Measurements from ENCODE around the gene GMPR2. TPM values are rescaled to one million over a fixed set of nuclear protein-coding genes. Genes with fewer than 3 reads are reported as not detected.
A peak's percentile ranks its signal among the peaks of the same experiment; 100 is the strongest.

The GMPR2 gene
- total and polyA plus RNA-seq, 2 of the 13 experiments (the other 11 are each of a cell fraction or from before 2014, with no cell fraction given) = 210 to 273 TPM

GRCh38 chr14:24196071-24197055 is 36.4 kb upstream of the GMPR2 start (continued):
- TF ChIP-seq MLXIP (CRISPR knock-in tag; IDR thresholded peaks at IDR 0.05; ENCODE audit: borderline replicate concordance) (peak; percentile 73; the same call in 1 of the 2 replicates), HNRNPLL (IDR thresholded peaks at IDR 0.05; ENCODE audit: low read depth, low read length, poor library complexity, severe bottlenecking) (no peak), ZNF878 (CRISPR knock-in tag; IDR thresholded peaks at IDR 0.05) (no peak), ZNF605 (CRISPR knock-in tag; IDR thresholded peaks at IDR 0.05) (0 out of 2 replicates have a peak, but pooled peaks have one; percentile 24), NKX3-1 (CRISPR knock-in tag; IDR thresholded peaks at IDR 0.05) (peak; percentile 77; the same call in 1 of the 2 replicates), ZNF34 (CRISPR knock-in tag; IDR thresholded peaks at IDR 0.05; ENCODE audit: borderline replicate concordance) (no peak), BRF2 (CRISPR knock-in tag; IDR thresholded peaks at IDR 0.05) (no peak), ADNP (CRISPR knock-in tag; IDR thresholded peaks at IDR 0.05) (peak; percentile 78), ARNTL (CRISPR knock-in tag; IDR thresholded peaks at IDR 0.05) (peak; percentile 34; the same call in 1 of the 2 replicates), ZNF18 (CRISPR knock-in tag; IDR thresholded peaks at IDR 0.05; ENCODE audit: insufficient replicate concordance) (no peak), HBP1 (CRISPR knock-in tag; IDR thresholded peaks at IDR 0.05; ENCODE audit: low read depth) (peak; percentile 76), SOX13 (IDR thresholded peaks at IDR 0.05) (no peak), SOX13 (CRISPR knock-in tag; conservative IDR thresholded peaks at IDR 0.05 in 1 of 2, IDR thresholded peaks at IDR 0.05 in 1 of 2) (0 out of 4 replicates have a peak, but pooled peaks of 1 of the 2 experiments have one; percentile 60), FOXJ3 (CRISPR knock-in tag; IDR thresholded peaks at IDR 0.05; ENCODE audit: borderline replicate concordance) (peak; percentile 13; the same call in 1 of the 2 replicates), KLF6 (CRISPR knock-in tag; IDR thresholded peaks at IDR 0.05) (no peak), SALL1 (CRISPR knock-in tag; IDR thresholded peaks at IDR 0.05) (0 out of 2 replicates have a peak, but pooled peaks have one; percentile 12), NCOA2 (CRISPR knock-in tag; IDR thresholded peaks at IDR 0.05) (no peak), ONECUT2 (CRISPR knock-in tag; IDR thresholded peaks at IDR 0.05) (no peak), NR2C2 (CRISPR knock-in tag; IDR thresholded peaks at IDR 0.05; ENCODE audit: borderline replicate concordance) (0 out of 2 replicates have a peak, but pooled peaks have one; percentile 14), SNAPC5 (CRISPR knock-in tag; IDR thresholded peaks at IDR 0.05; ENCODE audit: borderline replicate concordance) (0 out of 2 replicates have a peak, but pooled peaks have one; percentile 0), SMAD3 (CRISPR knock-in tag; IDR thresholded peaks at IDR 0.05) (no peak)
